HL-60 (cell line): Measurements from ENCODE around the gene TPST2.

ENCODE experiments used
- DNase-seq, 2 experiments: peaks; one replicate each; pipeline ENCODE4 v3.0.0-alpha.2; 2010 to 2020; ENCODE audit warnings: low read depth in 1 of 2, low spot score in 1 of 2
- H3K27ac ChIP-seq: fragments of 250-450 bp; sonication (Bioruptor Pico); replicated peaks from 2 replicates; pipeline ENCODE4 v1.5.1; 2020; ENCODE audit warnings: mild to moderate bottlenecking, moderate library complexity
- H3K27me3 ChIP-seq: fragments of 250-450 bp; sonication (Bioruptor Pico); 2 replicates; pipeline ENCODE4 v1.5.1; 2021; ENCODE audit warnings: mild to moderate bottlenecking, moderate library complexity; ENCODE audit not compliant: insufficient read depth, poor library complexity, severe bottlenecking
- H3K4me3 ChIP-seq: replicated peaks from 2 replicates; pipeline ENCODE4 v1.5.1; 2011; ENCODE audit warnings: mild to moderate bottlenecking, control low read depth, low read length; ENCODE audit not compliant: insufficient read depth
- GABPA ChIP-seq: IDR thresholded peaks from 2 replicates; pipeline ENCODE4 v1.6.1; 2012; ENCODE audit warnings: low read depth
- POLR2AphosphoS5 ChIP-seq: IDR thresholded peaks from 2 replicates; pipeline ENCODE4 v1.6.1; 2012; ENCODE audit warnings: low read depth
- SPI1 ChIP-seq: IDR thresholded peaks from 2 replicates; pipeline ENCODE4 v1.6.1; 2012; ENCODE audit warnings: low read depth, mild to moderate bottlenecking, borderline replicate concordance
- TF ChIP-seq, protein P1 (sequence below): IDR thresholded peaks from 2 replicates; pipeline ENCODE4 v1.6.1; 2012; ENCODE audit warnings: low read depth; ENCODE audit not compliant: insufficient replicate concordance
- TF ChIP-seq, protein P2 (sequence below): IDR thresholded peaks from one replicate; pipeline ENCODE4 v1.5.1; 2011; ENCODE audit warnings: low read length, control low read depth, inconsistent platforms; ENCODE audit not compliant: insufficient read depth

TPST2 gene

DNA sequence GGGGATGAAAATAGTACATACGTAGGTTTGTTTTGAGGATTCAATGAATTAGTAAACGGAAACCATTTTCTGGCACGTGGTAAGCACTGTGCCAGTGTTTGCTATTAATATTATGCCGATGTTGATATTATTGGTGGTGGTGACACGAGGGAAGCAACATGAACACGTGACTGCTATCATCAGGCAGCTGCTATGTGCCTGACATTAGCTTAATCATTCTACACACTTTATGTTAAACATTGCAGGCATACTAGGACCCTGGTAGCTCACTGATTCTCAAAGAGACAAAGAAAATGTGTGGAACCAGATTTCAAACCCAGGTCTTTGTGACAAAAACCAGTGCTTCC is 105.6 kb downstream of the TPST2 start:
- DNase-seq, result peak in 1 of 2 experiments; percentile 47
- TF ChIP-seq GABPA, result no peak
- TF ChIP-seq, protein P1, sequence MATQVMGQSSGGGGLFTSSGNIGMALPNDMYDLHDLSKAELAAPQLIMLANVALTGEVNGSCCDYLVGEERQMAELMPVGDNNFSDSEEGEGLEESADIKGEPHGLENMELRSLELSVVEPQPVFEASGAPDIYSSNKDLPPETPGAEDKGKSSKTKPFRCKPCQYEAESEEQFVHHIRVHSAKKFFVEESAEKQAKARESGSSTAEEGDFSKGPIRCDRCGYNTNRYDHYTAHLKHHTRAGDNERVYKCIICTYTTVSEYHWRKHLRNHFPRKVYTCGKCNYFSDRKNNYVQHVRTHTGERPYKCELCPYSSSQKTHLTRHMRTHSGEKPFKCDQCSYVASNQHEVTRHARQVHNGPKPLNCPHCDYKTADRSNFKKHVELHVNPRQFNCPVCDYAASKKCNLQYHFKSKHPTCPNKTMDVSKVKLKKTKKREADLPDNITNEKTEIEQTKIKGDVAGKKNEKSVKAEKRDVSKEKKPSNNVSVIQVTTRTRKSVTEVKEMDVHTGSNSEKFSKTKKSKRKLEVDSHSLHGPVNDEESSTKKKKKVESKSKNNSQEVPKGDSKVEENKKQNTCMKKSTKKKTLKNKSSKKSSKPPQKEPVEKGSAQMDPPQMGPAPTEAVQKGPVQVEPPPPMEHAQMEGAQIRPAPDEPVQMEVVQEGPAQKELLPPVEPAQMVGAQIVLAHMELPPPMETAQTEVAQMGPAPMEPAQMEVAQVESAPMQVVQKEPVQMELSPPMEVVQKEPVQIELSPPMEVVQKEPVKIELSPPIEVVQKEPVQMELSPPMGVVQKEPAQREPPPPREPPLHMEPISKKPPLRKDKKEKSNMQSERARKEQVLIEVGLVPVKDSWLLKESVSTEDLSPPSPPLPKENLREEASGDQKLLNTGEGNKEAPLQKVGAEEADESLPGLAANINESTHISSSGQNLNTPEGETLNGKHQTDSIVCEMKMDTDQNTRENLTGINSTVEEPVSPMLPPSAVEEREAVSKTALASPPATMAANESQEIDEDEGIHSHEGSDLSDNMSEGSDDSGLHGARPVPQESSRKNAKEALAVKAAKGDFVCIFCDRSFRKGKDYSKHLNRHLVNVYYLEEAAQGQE, result no peak
- TF ChIP-seq SPI1, result no peak
- TF ChIP-seq POLR2AphosphoS5, result no peak
- TF ChIP-seq, protein P2, sequence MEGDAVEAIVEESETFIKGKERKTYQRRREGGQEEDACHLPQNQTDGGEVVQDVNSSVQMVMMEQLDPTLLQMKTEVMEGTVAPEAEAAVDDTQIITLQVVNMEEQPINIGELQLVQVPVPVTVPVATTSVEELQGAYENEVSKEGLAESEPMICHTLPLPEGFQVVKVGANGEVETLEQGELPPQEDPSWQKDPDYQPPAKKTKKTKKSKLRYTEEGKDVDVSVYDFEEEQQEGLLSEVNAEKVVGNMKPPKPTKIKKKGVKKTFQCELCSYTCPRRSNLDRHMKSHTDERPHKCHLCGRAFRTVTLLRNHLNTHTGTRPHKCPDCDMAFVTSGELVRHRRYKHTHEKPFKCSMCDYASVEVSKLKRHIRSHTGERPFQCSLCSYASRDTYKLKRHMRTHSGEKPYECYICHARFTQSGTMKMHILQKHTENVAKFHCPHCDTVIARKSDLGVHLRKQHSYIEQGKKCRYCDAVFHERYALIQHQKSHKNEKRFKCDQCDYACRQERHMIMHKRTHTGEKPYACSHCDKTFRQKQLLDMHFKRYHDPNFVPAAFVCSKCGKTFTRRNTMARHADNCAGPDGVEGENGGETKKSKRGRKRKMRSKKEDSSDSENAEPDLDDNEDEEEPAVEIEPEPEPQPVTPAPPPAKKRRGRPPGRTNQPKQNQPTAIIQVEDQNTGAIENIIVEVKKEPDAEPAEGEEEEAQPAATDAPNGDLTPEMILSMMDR, result no peak
- peak overlapping the region; percentile 84 for H3K4me3 ChIP-seq
- H3K27ac ChIP-seq, result peak overlapping the region; percentile 49
- no peaks in the 10 kb centered on the region for H3K27me3 ChIP-seq

DNA sequence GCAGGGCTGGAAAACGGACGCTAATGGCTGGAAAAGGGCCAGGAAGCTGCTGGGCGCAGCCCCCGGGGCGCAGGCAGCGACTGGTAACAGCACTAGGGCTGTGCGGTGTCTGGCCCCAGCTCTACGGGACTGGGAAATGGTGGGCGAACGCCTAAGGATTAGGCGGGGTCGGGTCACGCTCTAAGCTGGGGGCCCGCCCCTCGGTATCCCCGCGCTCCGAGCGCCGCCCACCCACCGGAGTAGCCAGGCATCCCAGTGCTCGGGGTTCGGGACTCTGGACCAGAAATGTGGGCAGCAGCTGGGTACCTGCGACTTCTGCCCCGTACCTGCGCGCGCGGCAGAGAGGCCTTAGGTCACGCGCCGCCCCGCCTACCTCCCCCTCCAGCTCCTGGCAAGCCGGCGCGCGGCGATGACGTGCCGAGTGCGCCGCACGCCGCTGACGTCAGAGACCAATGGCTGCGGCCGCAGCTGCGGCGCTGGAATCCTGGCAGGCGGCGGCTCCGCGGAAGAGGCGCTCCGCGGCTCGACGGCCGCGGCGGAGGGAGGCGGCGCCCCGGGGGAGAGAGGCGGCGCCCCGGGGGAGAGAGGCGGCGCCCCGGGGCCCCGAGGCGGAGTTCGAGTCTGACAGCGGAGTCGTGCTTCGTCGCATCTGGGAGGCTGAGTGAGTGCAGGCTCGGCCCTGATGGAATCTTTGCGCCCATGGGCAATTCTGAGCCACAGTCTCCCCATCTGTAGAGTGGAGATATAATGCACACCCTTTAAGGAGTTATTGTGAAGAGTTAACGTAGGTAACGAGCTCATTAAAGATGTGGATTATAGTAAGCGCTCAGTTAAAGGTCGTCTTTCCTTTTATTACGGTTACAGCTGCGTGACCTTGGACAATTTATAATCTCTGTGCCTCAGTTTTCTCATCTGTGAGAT is 106.2 kb downstream of the TPST2 start, which contains the start of the genes HPS4 and SRRD:
TSS of gene HPS4 (minus strand) at position 345 of the 921 bp plus-strand sequence. CDS start 2,021 bp downstream, outside the sequence.
TSS of gene SRRD (plus strand) at position 439 of the 921 bp plus-strand sequence. CDS start at position 453, 14 bp downstream.
- H3K27ac ChIP-seq, result peak within 1 kb of the TSS; percentile 91
- TF ChIP-seq POLR2AphosphoS5, result peak; percentile 86
- TF ChIP-seq, protein P1, result peak; percentile 29
- no peak for TF ChIP-seq GABPA
- no peaks in the 10 kb centered on the region for H3K27me3 ChIP-seq
- peak; percentile 86 to 92 for DNase-seq
- H3K4me3 ChIP-seq, result peak within 1 kb of the TSS; percentile 84

DNA sequence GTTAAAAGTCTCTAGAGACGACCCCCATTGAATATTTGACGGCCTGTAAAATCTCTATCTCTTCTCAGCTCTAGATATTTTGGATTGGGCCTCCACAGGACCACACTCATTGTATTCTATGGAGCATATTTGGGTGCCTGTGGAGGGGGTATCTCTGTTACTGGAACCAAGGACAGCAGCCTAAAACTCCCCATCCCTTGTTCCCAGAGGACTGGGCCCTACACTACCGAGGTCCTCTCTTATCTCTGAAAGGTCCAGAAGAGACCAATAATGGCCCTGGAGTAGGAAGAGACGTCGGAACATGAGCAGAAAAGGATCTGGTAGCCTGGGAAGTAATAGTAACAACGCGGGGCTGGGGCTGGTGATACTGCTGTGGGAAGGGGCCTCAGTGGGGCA is 106.9 kb downstream of the TPST2 start:
- TF ChIP-seq, protein P1, result peak; percentile 80
- no peak for TF ChIP-seq SPI1

DNA sequence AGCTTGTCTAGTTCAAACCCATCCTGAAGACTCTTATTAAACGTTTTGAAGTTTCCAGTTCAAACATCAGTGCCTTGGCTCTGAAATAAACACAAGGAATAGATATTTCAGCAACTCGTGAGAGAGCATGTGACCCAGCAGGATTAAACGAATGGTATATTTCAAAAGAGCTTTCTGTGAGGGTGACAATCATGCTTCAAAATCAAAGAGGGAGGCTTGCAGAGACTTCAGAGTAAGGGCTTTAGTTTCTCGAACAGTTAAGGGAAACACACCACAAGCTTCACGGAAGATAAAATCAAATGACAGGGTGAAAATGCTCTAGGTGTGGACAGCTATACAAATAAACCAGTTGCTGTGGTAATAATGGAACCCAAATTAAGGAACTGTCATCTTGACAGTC is 107.8 kb downstream of the TPST2 start:
- peak in 1 of 2 experiments; percentile 16 for DNase-seq
- H3K27ac ChIP-seq, result peak overlapping the region; percentile 91

More for the DNA sequence above, 106.9 kb downstream of the TPST2 start:
- Histone ChIP-seq H3K4me3 (peak overlapping the region; percentile 84), H3K27ac (peak overlapping the region; percentile 91), H3K27me3 (no peaks in the 10 kb centered on the region)
- no peak for DNase-seq

More for the DNA sequence above, 107.8 kb downstream of the TPST2 start:
- TF ChIP-seq, protein P1, result no peak
- peak; percentile 47; the same call in 1 of the 2 replicates for TF ChIP-seq SPI1
- Histone ChIP-seq H3K4me3 (no peak overlapping the region; the same call in 1 of the 2 replicates), H3K27me3 (no peaks in the 10 kb centered on the region)
